TTC549 (cell line): ENCODE results near the gene OLFML2B.

Experiments used
- FAIRE-seq: peaks from 2 replicates; lab custom pipeline; 2012; peaks lifted over from hg19 to GRCh38; lab: Jason Lieb, UNC

Gene OLFML2B

GRCh38 chr1:161944381-161944780 lies 79.3 kb downstream of the OLFML2B start:
- no peak for FAIRE-seq

DNA sequence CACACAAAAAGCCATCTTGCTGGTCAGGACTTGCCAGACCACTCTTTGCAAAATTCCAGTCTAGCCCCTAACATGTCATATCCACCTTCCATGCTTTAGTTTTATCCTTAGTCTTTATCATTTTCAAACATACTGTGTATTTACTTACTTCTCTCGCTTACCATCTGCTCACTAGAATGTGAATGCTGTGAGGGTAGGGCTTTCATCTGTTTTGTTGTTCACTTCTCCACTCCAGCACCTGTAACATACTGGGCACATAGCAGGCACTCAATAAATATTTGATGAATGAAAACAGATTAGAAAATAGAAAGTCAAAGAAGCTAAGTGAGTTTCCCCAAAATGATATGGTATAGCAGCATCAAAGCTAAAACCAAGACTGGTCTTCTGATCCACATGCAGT lies 79.9 kb downstream of the OLFML2B start:
- FAIRE-seq = no peak

GRCh38 chr1:161941726-161942436 lies 81.8 kb downstream of the OLFML2B start:
- no peak for FAIRE-seq

GRCh38 chr1:161940866-161941591 lies 82.6 kb downstream of the OLFML2B start:
- FAIRE-seq = no peak

DNA sequence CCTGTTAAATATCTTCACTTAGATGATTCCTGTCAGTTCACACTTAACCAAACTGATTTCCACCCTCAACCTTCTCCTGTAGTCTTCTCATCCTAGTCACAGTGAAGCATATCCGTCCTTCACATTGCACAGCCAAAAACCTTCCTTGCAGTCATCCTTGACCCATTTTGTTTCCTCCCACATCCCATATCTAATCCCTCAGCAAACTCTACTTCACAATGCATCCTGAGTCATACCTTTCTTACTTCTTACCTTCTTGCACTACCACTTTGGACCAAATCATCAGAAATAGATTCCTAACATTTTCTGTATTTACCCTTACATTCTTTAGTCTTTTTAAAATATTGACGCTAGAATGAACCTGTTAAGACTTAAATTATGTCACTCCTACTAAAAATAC lies 86.9 kb downstream of the OLFML2B start:
- FAIRE-seq = no peak

GRCh38 chr1:161935264-161935663 lies 88.4 kb downstream of the OLFML2B start:
- FAIRE-seq = no peak

DNA sequence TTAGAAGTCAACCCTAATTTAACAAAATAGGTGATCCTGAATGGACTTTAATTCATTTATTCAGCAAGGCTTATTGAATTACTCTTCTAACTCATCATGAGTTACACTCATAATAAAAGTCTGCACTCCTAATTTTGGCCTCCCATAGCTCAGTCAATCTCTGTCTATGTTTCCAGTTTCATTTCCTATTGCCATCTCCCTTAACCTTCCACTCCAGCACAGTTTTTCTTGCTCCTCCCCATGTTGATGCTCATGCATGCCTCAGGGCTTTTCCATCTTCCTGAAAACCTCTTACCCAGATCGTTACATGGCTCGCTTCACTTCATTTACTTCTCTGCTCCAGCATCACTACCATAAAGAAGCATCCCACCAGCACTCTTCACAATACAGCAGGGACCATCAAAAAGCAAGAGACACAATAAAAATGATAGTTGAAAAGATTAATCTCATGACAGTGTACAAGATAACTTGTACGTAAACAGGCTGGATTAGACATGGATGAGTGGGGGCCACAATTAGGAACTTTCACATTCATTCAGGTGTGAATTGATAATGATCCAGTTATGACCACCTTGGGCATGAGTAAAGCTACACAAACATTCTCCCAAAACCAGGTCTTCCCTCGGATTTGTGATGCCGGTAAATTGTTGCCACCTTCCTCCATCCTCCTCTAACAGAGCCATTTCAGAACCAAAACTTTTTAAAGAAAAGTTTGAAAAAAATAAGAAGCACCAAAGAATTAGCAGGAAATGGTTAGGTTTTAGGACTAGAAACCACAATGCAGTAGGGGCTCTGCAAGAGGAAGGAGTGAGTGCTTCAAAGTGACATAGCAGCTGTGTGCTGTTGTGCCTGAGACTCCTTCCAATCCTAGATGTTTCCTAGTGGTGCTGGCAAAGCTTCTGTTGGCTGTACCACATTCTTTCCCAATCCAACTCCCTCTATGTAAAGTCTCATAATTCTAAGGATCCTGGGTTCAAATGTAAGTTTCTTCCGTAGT lies 89.8 kb downstream of the OLFML2B start:
- FAIRE-seq = no peak
